Neural cell (in vitro differentiated cells): ENCODE results near the gene RILPL1. TPM values are rescaled to one million over a fixed set of nuclear protein-coding genes. Genes with fewer than 3 reads are reported as not detected.

Experiments used
- H2AFZ ChIP-seq: fragments of 200-600, 300-800 bp; sonication (generic), shearing (Covaris generic); 2 replicates; pipeline ENCODE4 v1.6.0; 2014; ENCODE audit warnings: low read depth, mild to moderate bottlenecking, antibody characterized with exemption, low read length, moderate library complexity
- H3F3A ChIP-seq: fragments of 200-600 bp; shearing (Covaris generic); 2 replicates; pipeline ENCODE4 v1.6.1; 2016; ENCODE audit warnings: mild to moderate bottlenecking, moderate library complexity, mixed read lengths, antibody characterized with exemption, low read length; ENCODE audit not compliant: insufficient read depth, poor library complexity, severe bottlenecking
- H3K27ac ChIP-seq: fragments of 200-600, 300-800 bp; sonication (generic), shearing (Covaris generic); 2 replicates; pipeline ENCODE4 v1.5.1; 2014; ENCODE audit warnings: mild to moderate bottlenecking, low read length, moderate library complexity
- H3K27me3 ChIP-seq: fragments of 300-800, 200-600 bp; sonication (generic), shearing (Covaris generic); 2 replicates; pipeline ENCODE4 v1.6.0; 2014; ENCODE audit warnings: mild to moderate bottlenecking, low read depth, low read length, moderate library complexity; ENCODE audit not compliant: insufficient read depth
- H3K36me3 ChIP-seq: fragments of 300-800, 200-600 bp; sonication (generic), shearing (Covaris generic); 2 replicates; pipeline ENCODE4 v1.5.1; 2014; ENCODE audit warnings: mild to moderate bottlenecking, antibody characterized with exemption, low read length, moderate library complexity; ENCODE audit not compliant: insufficient read depth
- H3K4me2 ChIP-seq: fragments of 300-800, 200-600 bp; sonication (generic), shearing (Covaris generic); 2 replicates; pipeline ENCODE4 v1.6.0; 2014; ENCODE audit warnings: mild to moderate bottlenecking, low read length
- H3K4me3 ChIP-seq: fragments of 300-800, 200-600 bp; sonication (generic), shearing (Covaris generic); 2 replicates; pipeline ENCODE4 v1.5.1; 2014; ENCODE audit warnings: mild to moderate bottlenecking, low read length, moderate library complexity
- H3K79me2 ChIP-seq: fragments of 200-600 bp; shearing (Covaris generic); replicated peaks from 2 replicates; pipeline ENCODE4 v1.6.0; 2014; ENCODE audit warnings: mild to moderate bottlenecking, low read length, moderate library complexity; ENCODE audit not compliant: insufficient read depth
- H3K9ac ChIP-seq: fragments of 300-800, 200-600 bp; sonication (generic), shearing (Covaris generic); 2 replicates; pipeline ENCODE4 v1.6.1; 2016; ENCODE audit warnings: mild to moderate bottlenecking, low read length, mixed read lengths
- H3K9me2 ChIP-seq: fragments of 200-600 bp; shearing (Covaris generic); 2 replicates; pipeline ENCODE4 v1.6.1; 2016; ENCODE audit warnings: mild to moderate bottlenecking, low read length, mixed read lengths; ENCODE audit not compliant: insufficient read depth
- H3K9me3 ChIP-seq: fragments of 200-600, 300-800 bp; sonication (generic), shearing (Covaris generic); 2 replicates; pipeline ENCODE4 v1.6.1; 2016; ENCODE audit warnings: mild to moderate bottlenecking, mixed run types, low read length, moderate library complexity, mixed read lengths
- H4K20me1 ChIP-seq: fragments of 200-600 bp; shearing (Covaris generic); 2 replicates; pipeline ENCODE4 v1.6.1; 2016; ENCODE audit warnings: mild to moderate bottlenecking, mixed run types; ENCODE audit not compliant: insufficient read depth
- EP300 ChIP-seq: fragments of 450-650 bp; conservative IDR thresholded peaks from 2 replicates; pipeline ENCODE4 v1.6.1; 2014; ENCODE audit warnings: antibody characterized with exemption, mild to moderate bottlenecking, moderate library complexity; ENCODE audit not compliant: poor library complexity, severe bottlenecking
- EZH2 ChIP-seq: fragments of 200-600, 300-800 bp; shearing (Covaris generic), sonication (generic); IDR thresholded peaks from 2 replicates; pipeline ENCODE4 v1.6.1; 2014; ENCODE audit warnings: antibody characterized with exemption, low read length, borderline replicate concordance, mild to moderate bottlenecking; ENCODE audit not compliant: insufficient read depth, poor library complexity, severe bottlenecking
- MXI1 ChIP-seq: fragments of 450-650 bp; conservative IDR thresholded peaks from 2 replicates; pipeline ENCODE4 v1.6.1; 2014; ENCODE audit warnings: antibody characterized with exemption, mild to moderate bottlenecking; ENCODE audit not compliant: poor library complexity, severe bottlenecking
- POLR2AphosphoS5 ChIP-seq: IDR thresholded peaks from 2 replicates; pipeline ENCODE4 v1.6.1; 2012
- RAD21 ChIP-seq: fragments of 450-650 bp; conservative IDR thresholded peaks from 2 replicates; pipeline ENCODE4 v1.6.1; 2014; ENCODE audit warnings: antibody characterized with exemption, mild to moderate bottlenecking, moderate library complexity
- SMC3 ChIP-seq: fragments of 450-650 bp; conservative IDR thresholded peaks from 2 replicates; pipeline ENCODE4 v1.6.1; 2014; ENCODE audit warnings: antibody characterized with exemption, mild to moderate bottlenecking, moderate library complexity; ENCODE audit not compliant: poor library complexity
- TAF1 ChIP-seq: IDR thresholded peaks from 2 replicates; pipeline ENCODE4 v1.6.1; 2012; ENCODE audit warnings: low read depth
- polyA minus RNA-seq: library from RNA; depleted of rRNA, polyadenylated mRNA; stranded (reverse); fragments of >200 nt; gene quantifications from 2 replicates; pipeline ENCODE4 v1.2.3, GENCODE V29; 2014
- polyA plus RNA-seq: library from polyadenylated mRNA; depleted of rRNA; stranded (reverse); fragments of >200 nt; gene quantifications from 2 replicates; pipeline ENCODE4 v1.2.3, GENCODE V29; 2014
- TF ChIP-seq, protein P1 (sequence below): IDR thresholded peaks from 2 replicates; pipeline ENCODE4 v1.6.1; 2012; ENCODE audit warnings: borderline replicate concordance
- TF ChIP-seq, protein P2 (sequence below): fragments of 450-650 bp; IDR thresholded peaks from 2 replicates; pipeline ENCODE4 v1.5.1; 2014; ENCODE audit warnings: antibody characterized with exemption, mild to moderate bottlenecking, moderate library complexity; ENCODE audit not compliant: poor library complexity, severe bottlenecking

Gene RILPL1, protein sequence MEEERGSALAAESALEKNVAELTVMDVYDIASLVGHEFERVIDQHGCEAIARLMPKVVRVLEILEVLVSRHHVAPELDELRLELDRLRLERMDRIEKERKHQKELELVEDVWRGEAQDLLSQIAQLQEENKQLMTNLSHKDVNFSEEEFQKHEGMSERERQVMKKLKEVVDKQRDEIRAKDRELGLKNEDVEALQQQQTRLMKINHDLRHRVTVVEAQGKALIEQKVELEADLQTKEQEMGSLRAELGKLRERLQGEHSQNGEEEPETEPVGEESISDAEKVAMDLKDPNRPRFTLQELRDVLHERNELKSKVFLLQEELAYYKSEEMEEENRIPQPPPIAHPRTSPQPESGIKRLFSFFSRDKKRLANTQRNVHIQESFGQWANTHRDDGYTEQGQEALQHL
- polyA plus RNA-seq (1.4 and 9.0 TPM in 2 replicates), polyA minus RNA-seq (3.7 and 4.6 TPM in 2 replicates)

DNA sequence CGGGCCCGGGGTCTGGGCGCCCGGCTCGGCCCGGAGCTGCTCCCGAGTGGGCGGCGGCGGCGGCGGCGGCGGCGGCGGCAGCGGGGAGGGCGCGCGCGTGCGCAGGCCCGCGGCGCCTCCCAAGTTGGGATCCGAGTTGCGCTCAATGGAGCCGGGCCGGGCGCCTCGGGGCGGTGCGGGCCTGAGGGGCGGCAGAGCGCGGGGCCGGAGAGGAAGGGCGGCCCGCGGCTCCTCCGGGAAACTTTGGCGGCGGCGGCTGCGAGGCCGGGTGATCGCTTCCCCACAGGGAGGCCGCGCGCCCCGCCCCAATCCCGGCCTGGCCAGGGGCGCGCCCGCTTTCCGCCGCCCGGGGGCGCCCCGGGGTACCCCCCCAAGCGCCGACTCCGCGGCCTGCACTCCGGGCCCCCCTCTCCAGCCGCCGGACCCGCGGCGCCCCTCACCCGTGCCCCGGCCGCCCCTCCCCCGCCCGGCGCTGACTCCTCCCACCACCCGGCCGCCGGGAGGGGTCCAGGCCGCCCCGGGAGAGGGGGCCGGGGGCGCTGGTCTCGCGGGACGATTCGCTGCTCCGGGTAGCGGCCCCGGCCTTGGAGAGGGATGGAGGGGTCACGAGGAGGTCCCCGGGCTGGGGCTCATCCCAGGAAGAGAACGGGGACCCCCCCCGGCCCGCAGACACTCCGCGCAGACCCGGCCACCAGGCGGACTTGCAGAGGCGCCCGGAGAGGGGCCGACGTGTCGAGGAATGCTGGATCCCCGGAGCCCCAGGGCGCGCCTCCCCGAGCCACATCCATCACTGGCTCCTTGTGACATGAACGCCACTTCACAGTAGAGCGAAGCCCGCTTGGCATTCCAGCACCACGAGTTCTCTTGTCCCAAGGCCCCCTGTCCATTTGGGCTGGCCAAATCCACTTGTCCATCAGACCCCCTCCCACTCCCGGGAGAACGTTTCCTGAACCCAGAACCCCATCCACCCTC lies at the start of gene RILPL1:
Gene RILPL1 (minus strand): TSS at position 48 of the 972 bp plus-strand sequence. CDS start 237 bp downstream, outside the sequence.
- peak within 1 kb of the TSS; percentile 33 for H3K27ac ChIP-seq
- H3K79me2 ChIP-seq = no peaks in the 10 kb centered on the region
- H3K36me3 ChIP-seq = no peaks in the 10 kb centered on the region
- no peaks in the 10 kb centered on the region for H3K9me2 ChIP-seq
- peak within 1 kb of the TSS; percentile 74 for H3K9ac ChIP-seq
- no peaks in the 10 kb centered on the region for H4K20me1 ChIP-seq
- no peaks in the 10 kb centered on the region for H3K9me3 ChIP-seq
- no peaks in the 10 kb centered on the region for H3F3A ChIP-seq
- H3K4me3 ChIP-seq = peak within 1 kb of the TSS; percentile 90
- peak within 1 kb of the TSS; percentile 62 for H3K4me2 ChIP-seq
- peak within 1 kb of the TSS; percentile 91 for H2AFZ ChIP-seq
- no peaks in the 10 kb centered on the region for H3K27me3 ChIP-seq
- no peak for TF ChIP-seq EZH2
- peak; percentile 25 for TF ChIP-seq TAF1
- TF ChIP-seq POLR2AphosphoS5 = no peak
- TF ChIP-seq RAD21 = no peak
- TF ChIP-seq EP300 = no peak
- TF ChIP-seq SMC3 = no peak
- TF ChIP-seq MXI1 = no peak
- TF ChIP-seq, protein P1, sequence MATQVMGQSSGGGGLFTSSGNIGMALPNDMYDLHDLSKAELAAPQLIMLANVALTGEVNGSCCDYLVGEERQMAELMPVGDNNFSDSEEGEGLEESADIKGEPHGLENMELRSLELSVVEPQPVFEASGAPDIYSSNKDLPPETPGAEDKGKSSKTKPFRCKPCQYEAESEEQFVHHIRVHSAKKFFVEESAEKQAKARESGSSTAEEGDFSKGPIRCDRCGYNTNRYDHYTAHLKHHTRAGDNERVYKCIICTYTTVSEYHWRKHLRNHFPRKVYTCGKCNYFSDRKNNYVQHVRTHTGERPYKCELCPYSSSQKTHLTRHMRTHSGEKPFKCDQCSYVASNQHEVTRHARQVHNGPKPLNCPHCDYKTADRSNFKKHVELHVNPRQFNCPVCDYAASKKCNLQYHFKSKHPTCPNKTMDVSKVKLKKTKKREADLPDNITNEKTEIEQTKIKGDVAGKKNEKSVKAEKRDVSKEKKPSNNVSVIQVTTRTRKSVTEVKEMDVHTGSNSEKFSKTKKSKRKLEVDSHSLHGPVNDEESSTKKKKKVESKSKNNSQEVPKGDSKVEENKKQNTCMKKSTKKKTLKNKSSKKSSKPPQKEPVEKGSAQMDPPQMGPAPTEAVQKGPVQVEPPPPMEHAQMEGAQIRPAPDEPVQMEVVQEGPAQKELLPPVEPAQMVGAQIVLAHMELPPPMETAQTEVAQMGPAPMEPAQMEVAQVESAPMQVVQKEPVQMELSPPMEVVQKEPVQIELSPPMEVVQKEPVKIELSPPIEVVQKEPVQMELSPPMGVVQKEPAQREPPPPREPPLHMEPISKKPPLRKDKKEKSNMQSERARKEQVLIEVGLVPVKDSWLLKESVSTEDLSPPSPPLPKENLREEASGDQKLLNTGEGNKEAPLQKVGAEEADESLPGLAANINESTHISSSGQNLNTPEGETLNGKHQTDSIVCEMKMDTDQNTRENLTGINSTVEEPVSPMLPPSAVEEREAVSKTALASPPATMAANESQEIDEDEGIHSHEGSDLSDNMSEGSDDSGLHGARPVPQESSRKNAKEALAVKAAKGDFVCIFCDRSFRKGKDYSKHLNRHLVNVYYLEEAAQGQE = no peak
- TF ChIP-seq, protein P2, sequence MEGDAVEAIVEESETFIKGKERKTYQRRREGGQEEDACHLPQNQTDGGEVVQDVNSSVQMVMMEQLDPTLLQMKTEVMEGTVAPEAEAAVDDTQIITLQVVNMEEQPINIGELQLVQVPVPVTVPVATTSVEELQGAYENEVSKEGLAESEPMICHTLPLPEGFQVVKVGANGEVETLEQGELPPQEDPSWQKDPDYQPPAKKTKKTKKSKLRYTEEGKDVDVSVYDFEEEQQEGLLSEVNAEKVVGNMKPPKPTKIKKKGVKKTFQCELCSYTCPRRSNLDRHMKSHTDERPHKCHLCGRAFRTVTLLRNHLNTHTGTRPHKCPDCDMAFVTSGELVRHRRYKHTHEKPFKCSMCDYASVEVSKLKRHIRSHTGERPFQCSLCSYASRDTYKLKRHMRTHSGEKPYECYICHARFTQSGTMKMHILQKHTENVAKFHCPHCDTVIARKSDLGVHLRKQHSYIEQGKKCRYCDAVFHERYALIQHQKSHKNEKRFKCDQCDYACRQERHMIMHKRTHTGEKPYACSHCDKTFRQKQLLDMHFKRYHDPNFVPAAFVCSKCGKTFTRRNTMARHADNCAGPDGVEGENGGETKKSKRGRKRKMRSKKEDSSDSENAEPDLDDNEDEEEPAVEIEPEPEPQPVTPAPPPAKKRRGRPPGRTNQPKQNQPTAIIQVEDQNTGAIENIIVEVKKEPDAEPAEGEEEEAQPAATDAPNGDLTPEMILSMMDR = peak; percentile 61

DNA sequence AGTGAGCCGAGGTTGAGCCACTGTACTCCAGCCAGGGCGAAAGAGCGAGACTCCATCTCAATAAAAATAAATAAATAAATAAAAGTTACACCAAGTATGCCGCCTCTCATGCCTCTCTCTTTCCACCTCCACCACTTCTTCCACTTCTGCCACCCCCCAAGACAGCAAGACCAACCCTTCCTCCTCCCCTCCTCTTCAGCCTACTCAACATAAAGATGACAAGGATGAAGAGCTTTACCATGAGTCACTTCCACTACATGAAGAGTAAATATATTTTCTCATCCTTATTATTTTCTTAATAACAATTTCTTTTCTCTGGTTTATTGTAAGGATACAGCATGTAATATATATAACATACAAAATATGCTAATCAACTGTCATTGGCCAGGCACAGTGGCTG lies 47.3 kb upstream of the RILPL1 start:
- no peak for TF ChIP-seq RAD21
- no peak for TF ChIP-seq TAF1
- TF ChIP-seq POLR2AphosphoS5 = no peak
- TF ChIP-seq MXI1 = no peak
- no peak for TF ChIP-seq SMC3
- TF ChIP-seq, protein P2 = no peak
- TF ChIP-seq, protein P1 = no peak
- no peak for TF ChIP-seq EP300
- no peak for TF ChIP-seq EZH2
- H3K4me3 ChIP-seq = no peak overlapping the region
- H3K79me2 ChIP-seq = peaks cover 23% of the 10 kb centered on the region
- H3F3A ChIP-seq = no peaks in the 10 kb centered on the region
- H4K20me1 ChIP-seq = no peaks in the 10 kb centered on the region
- H3K9me2 ChIP-seq = no peaks in the 10 kb centered on the region
- no peak overlapping the region for H3K27ac ChIP-seq
- H3K27me3 ChIP-seq = no peaks in the 10 kb centered on the region
- no peak overlapping the region for H2AFZ ChIP-seq
- H3K9ac ChIP-seq = no peak overlapping the region
- no peaks in the 10 kb centered on the region for H3K36me3 ChIP-seq
- no peak overlapping the region for H3K4me2 ChIP-seq
- H3K9me3 ChIP-seq = no peaks in the 10 kb centered on the region
